SK-N-SH (cell line): Measurements from ENCODE around the gene FSD2. TPM values are rescaled to one million over a fixed set of nuclear protein-coding genes. Genes with fewer than 3 reads are reported as not detected.
"Not testable (repeated sequence)": the region's sequence is repeated elsewhere in the genome, so short reads cannot be mapped to it uniquely, and the experiment has no call there.

ENCODE experiments used
- CTCF ChIA-PET: fragments of 300-600, 350-600 bp; formaldehyde crosslinking; extraction: SDS; loops from one replicate; lab custom pipeline; 2021; lab: Yijun Ruan, JAX
- POLR2A ChIA-PET: fragments of 350-600 bp; sonication (Branson Sonifier 250); formaldehyde crosslinking; extraction: SDS; loops from one replicate; lab custom pipeline; 2020; ENCODE audit warnings: antibody characterized with exemption, inconsistent platforms; lab: Yijun Ruan, JAX
- DNase-seq: peaks from one replicate; pipeline ENCODE4 v3.0.0; 2012
- H2AFZ ChIP-seq: fragments of 200-600 bp; sonication (generic); 2 replicates; pipeline ENCODE4 v1.8.1; 2016; ENCODE audit warnings: antibody characterized with exemption, mild to moderate bottlenecking, low read depth
- H3F3A ChIP-seq: fragments of 200-600 bp; sonication (generic); replicated peaks from 2 replicates; pipeline ENCODE3; 2016; ENCODE audit warnings: antibody characterized with exemption, mild to moderate bottlenecking; ENCODE audit not compliant: insufficient read depth
- H3K27ac ChIP-seq, 2 experiments: fragments of 200-500 bp in 1 of 2; fragments of 200-600 bp in 1 of 2; sonication (Bioruptor generic) in 1 of 2; sonication (generic), shearing (Covaris generic) in 1 of 2; 2 replicates each; pipeline versions ENCODE4 v1.5.1 to v1.6.1; 2014 to 2016; ENCODE audit warnings: low read depth in 2 of 2, inconsistent platforms in 1 of 2, low read length in 1 of 2, mild to moderate bottlenecking in 1 of 2, mixed read lengths in 1 of 2
- H3K27me3 ChIP-seq: fragments of 200-600 bp; sonication (generic), shearing (Covaris generic); 2 replicates; pipeline ENCODE4 v1.6.1; 2016; ENCODE audit warnings: mixed run types; ENCODE audit not compliant: insufficient read depth
- H3K36me3 ChIP-seq, 2 experiments: fragments of 200-500 bp in 1 of 2; fragments of 200-600 bp in 1 of 2; sonication (Bioruptor generic) in 1 of 2; sonication (generic) in 1 of 2; replicated peaks in 1 of 2; 2 replicates each; pipeline versions ENCODE3 to v1.5.1; 2014 to 2016; ENCODE audit warnings: low read length in 1 of 2, mild to moderate bottlenecking in 1 of 2; ENCODE audit not compliant: insufficient read depth in 2 of 2, control insufficient read depth in 1 of 2
- H3K4me1 ChIP-seq, 2 experiments: fragments of 200-500 bp in 1 of 2; fragments of 200-600 bp in 1 of 2; sonication (Bioruptor generic) in 1 of 2; sonication (generic), shearing (Covaris generic) in 1 of 2; 2 replicates each; pipeline versions ENCODE4 v1.5.1 to v1.6.1; 2014 to 2016; ENCODE audit warnings: low read depth in 1 of 2, low read length in 1 of 2, mixed run types in 1 of 2; ENCODE audit not compliant: insufficient read depth in 2 of 2, control insufficient read depth in 1 of 2
- H3K4me2 ChIP-seq: fragments of 200-600 bp; sonication (generic), shearing (Covaris generic); 2 replicates; pipeline ENCODE4 v1.6.1; 2017; ENCODE audit warnings: mixed run types
- H3K4me3 ChIP-seq, 2 experiments: fragments of 200-500 bp in 1 of 2; fragments of 200-600 bp in 1 of 2; sonication (Bioruptor generic) in 1 of 2; sonication (generic), shearing (Covaris generic) in 1 of 2; 2 replicates each; pipeline versions ENCODE4 v1.5.1 to v1.8.1; 2014 to 2016; ENCODE audit warnings: low read depth in 2 of 2, inconsistent platforms in 1 of 2, low read length in 1 of 2, mild to moderate bottlenecking in 1 of 2, mixed read lengths in 1 of 2, moderate library complexity in 1 of 2
- H3K79me2 ChIP-seq: fragments of 200-600 bp; sonication (generic); 2 replicates; pipeline ENCODE4 v1.8.1; 2017; ENCODE audit warnings: mild to moderate bottlenecking; ENCODE audit not compliant: insufficient read depth
- H3K9ac ChIP-seq: fragments of 200-600 bp; sonication (generic); 2 replicates; pipeline ENCODE4 v1.6.1; 2017; ENCODE audit warnings: mixed run types
- H3K9me2 ChIP-seq: fragments of 200-600 bp; sonication (generic); 2 replicates; pipeline ENCODE4 v1.6.1; 2017; ENCODE audit warnings: mixed run types
- H3K9me3 ChIP-seq: fragments of 200-600 bp; sonication (generic); 2 replicates; pipeline ENCODE4 v1.6.1; 2017; ENCODE audit warnings: mixed run types, mild to moderate bottlenecking, moderate library complexity
- H4K20me1 ChIP-seq: fragments of 200-600 bp; sonication (generic); 2 replicates; pipeline ENCODE4 v1.6.1; 2017; ENCODE audit warnings: mild to moderate bottlenecking, mixed run types; ENCODE audit not compliant: insufficient read depth
- ELF1 ChIP-seq: IDR thresholded peaks from 2 replicates; pipeline ENCODE4 v1.4.0; 2012
- EZH2phosphoT487 ChIP-seq: fragments of 200-600 bp; sonication (generic); IDR thresholded peaks from 2 replicates; pipeline ENCODE4 v1.6.1; 2017; ENCODE audit warnings: low read depth, mixed run types, mild to moderate bottlenecking, antibody characterized with exemption, moderate library complexity, borderline replicate concordance
- IRF3 ChIP-seq: fragments of 150-350 bp; IDR thresholded peaks from 2 replicates; pipeline ENCODE4 v1.6.1; 2016; ENCODE audit warnings: mild to moderate bottlenecking, low read depth, low read length
- MAX ChIP-seq: IDR thresholded peaks from 2 replicates; pipeline ENCODE4 v1.4.0; 2012; ENCODE audit warnings: low read depth
- MXI1 ChIP-seq: IDR thresholded peaks from 2 replicates; pipeline ENCODE4 v1.6.1; 2012; ENCODE audit warnings: mild to moderate bottlenecking, low read depth, low read length, improper control_type of control experiment
- NRF1 ChIP-seq: IDR thresholded peaks from 2 replicates; pipeline ENCODE4 v1.6.1; 2012; ENCODE audit warnings: low read depth, mild to moderate bottlenecking, low read length
- TAF1 ChIP-seq: IDR thresholded peaks from 2 replicates; pipeline ENCODE4 v1.6.1; 2012; ENCODE audit warnings: low read depth, mild to moderate bottlenecking, low read length, moderate library complexity, borderline replicate concordance
- WGBS: methylation state at CpG from one replicate; pipeline ENCODE4 v1.1.6; 2017; ENCODE audit warnings: low lambda C conversion rate; 5-methylcytosine and 5-hydroxymethylcytosine counted together
- polyA plus RNA-seq, 3 experiments: library from polyadenylated mRNA; depleted of rRNA; stranded (reverse); fragments of >200 nt; gene quantifications; 2 replicates each; pipeline ENCODE4 v1.2.3, GENCODE V29; 2012
- TF ChIP-seq, protein P1 (sequence below): fragments of 200-600 bp; sonication (generic); IDR thresholded peaks from 2 replicates; pipeline ENCODE4 v1.6.1; 2017; ENCODE audit warnings: antibody characterized with exemption, mild to moderate bottlenecking, moderate library complexity
- TF ChIP-seq, protein P2 (sequence below): IDR thresholded peaks from 2 replicates; pipeline ENCODE4 v1.6.1; 2012; ENCODE audit warnings: mild to moderate bottlenecking, low read depth, low read length, moderate library complexity

FSD2 gene
- polyA plus RNA-seq, 1 of the 3 experiments (the other 2 are of a cell fraction), result not detected

DNA sequence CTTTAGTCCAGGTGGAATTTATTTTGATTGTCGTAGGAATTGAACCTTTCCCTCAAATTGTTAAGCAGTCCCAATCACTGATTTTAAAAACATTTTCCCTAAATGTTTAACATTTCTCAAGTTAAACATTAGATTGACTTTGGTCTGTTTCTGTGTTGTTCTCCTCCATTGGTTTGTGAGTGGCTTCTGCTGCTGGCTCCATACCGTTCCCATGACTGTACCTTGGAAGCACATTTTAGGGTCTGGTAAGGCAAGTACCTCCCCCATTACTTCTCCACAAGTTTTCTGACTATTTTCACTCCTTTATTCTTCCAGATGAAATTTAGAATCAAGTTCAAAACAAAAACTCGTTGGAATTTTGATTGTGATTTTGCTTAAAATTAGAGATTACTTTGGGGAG, 15.5 kb upstream of the FSD2 start:
- DNase-seq, H3K9ac ChIP-seq, H3K4me1 ChIP-seq, H4K20me1 ChIP-seq, H3K9me3 ChIP-seq, CTCF ChIA-PET, POLR2A ChIA-PET, H2AFZ ChIP-seq, H3K4me3 ChIP-seq, H3K27me3 ChIP-seq, H3K79me2 ChIP-seq, H3K9me2 ChIP-seq: not testable (repeated sequence)
- peak overlapping the region in 1 of 2 experiments; percentile 55; a peak in 2 of 4 replicates for H3K27ac ChIP-seq
- WGBS, result 65% methylated on average over 3 of the region's 3 CpGs
- H3K36me3 ChIP-seq, result peaks cover 36 to 66% of the 10 kb centered on the region in 2 experiments
- peaks cover 18% of the 10 kb centered on the region for H3F3A ChIP-seq
- H3K4me2 ChIP-seq, result 0 out of 2 replicates have a peak overlapping the region, but pooled peaks have one; percentile 0

GRCh38 chr15:82820128-82820527, 14.3 kb upstream of the FSD2 start:
- Histone ChIP-seq H3K9me2 (no peaks in the 10 kb centered on the region), H3K9ac (no peak overlapping the region), H3K27me3 (no peaks in the 10 kb centered on the region), H2AFZ (no peak overlapping the region), H4K20me1 (no peaks in the 10 kb centered on the region), H3K27ac (no peak overlapping the region), H3K9me3 (no peaks in the 10 kb centered on the region), H3F3A (peaks cover 18% of the 10 kb centered on the region), H3K4me3 (no peak overlapping the region), H3K4me1 (0 out of 4 replicates have a peak, but pooled peaks cover 0 to 5% of the 10 kb centered on the region in 2 experiments), H3K4me2 (no peak overlapping the region), H3K79me2 (peaks cover 15% of the 10 kb centered on the region; the same call in 1 of the 2 replicates), H3K36me3 (peaks cover 40 to 63% of the 10 kb centered on the region in 2 experiments)
- no peak for DNase-seq
- ChIA-PET POLR2A (no interaction called here), CTCF (no interaction called here)
- TF ChIP-seq EZH2phosphoT487, result no peak
- no peak for TF ChIP-seq MAX
- TF ChIP-seq, protein P1, sequence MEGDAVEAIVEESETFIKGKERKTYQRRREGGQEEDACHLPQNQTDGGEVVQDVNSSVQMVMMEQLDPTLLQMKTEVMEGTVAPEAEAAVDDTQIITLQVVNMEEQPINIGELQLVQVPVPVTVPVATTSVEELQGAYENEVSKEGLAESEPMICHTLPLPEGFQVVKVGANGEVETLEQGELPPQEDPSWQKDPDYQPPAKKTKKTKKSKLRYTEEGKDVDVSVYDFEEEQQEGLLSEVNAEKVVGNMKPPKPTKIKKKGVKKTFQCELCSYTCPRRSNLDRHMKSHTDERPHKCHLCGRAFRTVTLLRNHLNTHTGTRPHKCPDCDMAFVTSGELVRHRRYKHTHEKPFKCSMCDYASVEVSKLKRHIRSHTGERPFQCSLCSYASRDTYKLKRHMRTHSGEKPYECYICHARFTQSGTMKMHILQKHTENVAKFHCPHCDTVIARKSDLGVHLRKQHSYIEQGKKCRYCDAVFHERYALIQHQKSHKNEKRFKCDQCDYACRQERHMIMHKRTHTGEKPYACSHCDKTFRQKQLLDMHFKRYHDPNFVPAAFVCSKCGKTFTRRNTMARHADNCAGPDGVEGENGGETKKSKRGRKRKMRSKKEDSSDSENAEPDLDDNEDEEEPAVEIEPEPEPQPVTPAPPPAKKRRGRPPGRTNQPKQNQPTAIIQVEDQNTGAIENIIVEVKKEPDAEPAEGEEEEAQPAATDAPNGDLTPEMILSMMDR, result no peak
- no peak for TF ChIP-seq ELF1
- no peak for TF ChIP-seq TAF1
- TF ChIP-seq, protein P2, sequence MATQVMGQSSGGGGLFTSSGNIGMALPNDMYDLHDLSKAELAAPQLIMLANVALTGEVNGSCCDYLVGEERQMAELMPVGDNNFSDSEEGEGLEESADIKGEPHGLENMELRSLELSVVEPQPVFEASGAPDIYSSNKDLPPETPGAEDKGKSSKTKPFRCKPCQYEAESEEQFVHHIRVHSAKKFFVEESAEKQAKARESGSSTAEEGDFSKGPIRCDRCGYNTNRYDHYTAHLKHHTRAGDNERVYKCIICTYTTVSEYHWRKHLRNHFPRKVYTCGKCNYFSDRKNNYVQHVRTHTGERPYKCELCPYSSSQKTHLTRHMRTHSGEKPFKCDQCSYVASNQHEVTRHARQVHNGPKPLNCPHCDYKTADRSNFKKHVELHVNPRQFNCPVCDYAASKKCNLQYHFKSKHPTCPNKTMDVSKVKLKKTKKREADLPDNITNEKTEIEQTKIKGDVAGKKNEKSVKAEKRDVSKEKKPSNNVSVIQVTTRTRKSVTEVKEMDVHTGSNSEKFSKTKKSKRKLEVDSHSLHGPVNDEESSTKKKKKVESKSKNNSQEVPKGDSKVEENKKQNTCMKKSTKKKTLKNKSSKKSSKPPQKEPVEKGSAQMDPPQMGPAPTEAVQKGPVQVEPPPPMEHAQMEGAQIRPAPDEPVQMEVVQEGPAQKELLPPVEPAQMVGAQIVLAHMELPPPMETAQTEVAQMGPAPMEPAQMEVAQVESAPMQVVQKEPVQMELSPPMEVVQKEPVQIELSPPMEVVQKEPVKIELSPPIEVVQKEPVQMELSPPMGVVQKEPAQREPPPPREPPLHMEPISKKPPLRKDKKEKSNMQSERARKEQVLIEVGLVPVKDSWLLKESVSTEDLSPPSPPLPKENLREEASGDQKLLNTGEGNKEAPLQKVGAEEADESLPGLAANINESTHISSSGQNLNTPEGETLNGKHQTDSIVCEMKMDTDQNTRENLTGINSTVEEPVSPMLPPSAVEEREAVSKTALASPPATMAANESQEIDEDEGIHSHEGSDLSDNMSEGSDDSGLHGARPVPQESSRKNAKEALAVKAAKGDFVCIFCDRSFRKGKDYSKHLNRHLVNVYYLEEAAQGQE, result no peak
- no peak for TF ChIP-seq IRF3
- no peak for TF ChIP-seq NRF1
- no peak for TF ChIP-seq MXI1
